CD14-positive monocyte (primary cell): Measurements from ENCODE around the gene DOCK8. TPM values are rescaled to one million over a fixed set of nuclear protein-coding genes. Genes with fewer than 3 reads are reported as not detected.

Experiments
- DNase-seq, 3 donors: peaks; one replicate each; pipeline ENCODE4 v3.0.0-alpha.2; 2011 to 2022
- H2AFZ ChIP-seq: 2 replicates; pipeline ENCODE4 v1.6.0; 2012; ENCODE audit warnings: mild to moderate bottlenecking, low read depth, low read length, inconsistent platforms; ENCODE audit not compliant: insufficient read depth, poor library complexity, severe bottlenecking
- H3K27ac ChIP-seq, 2 donors: 1 replicate in 1 of 2; 2 replicates in 1 of 2; pipeline ENCODE4 v1.5.1; 2012 to 2013; ENCODE audit warnings: low read length in 2 of 2, control low read depth in 1 of 2, inconsistent platforms in 1 of 2, low read depth in 1 of 2, mild to moderate bottlenecking in 1 of 2
- H3K27me3 ChIP-seq, 2 donors: one replicate each; pipeline versions ENCODE4 v1.6.0 to v1.6.1; 2011 to 2013; ENCODE audit warnings: low read length in 2 of 2; ENCODE audit not compliant: control insufficient read depth in 2 of 2, insufficient read depth in 2 of 2
- H3K36me3 ChIP-seq, 2 donors: replicated peaks in 1 of 2; 1 replicate in 1 of 2; 2 replicates in 1 of 2; pipeline versions ENCODE4 v1.5.1 to v1.6.1; 2012 to 2013; ENCODE audit warnings: low read length in 2 of 2, control low read depth in 1 of 2, inconsistent platforms in 1 of 2, mild to moderate bottlenecking in 1 of 2; ENCODE audit not compliant: insufficient read depth in 2 of 2, control insufficient read depth in 1 of 2
- H3K4me1 ChIP-seq, 2 donors: 1 replicate in 1 of 2; 2 replicates in 1 of 2; pipeline versions ENCODE4 v1.5.1 to v1.6.1; 2012 to 2013; ENCODE audit warnings: low read length in 2 of 2, control low read depth in 1 of 2, inconsistent platforms in 1 of 2, mild to moderate bottlenecking in 1 of 2, moderate library complexity in 1 of 2; ENCODE audit not compliant: insufficient read depth in 2 of 2, control insufficient read depth in 1 of 2
- H3K4me2 ChIP-seq: replicated peaks from 2 replicates; pipeline ENCODE3; 2012; ENCODE audit warnings: low read length, moderate library complexity, mild to moderate bottlenecking; ENCODE audit not compliant: poor library complexity, severe bottlenecking; ENCODE audit errors: extremely low read depth
- H3K4me3 ChIP-seq, 3 experiments: fragments of 200-600 bp in 1 of 3; sonication (generic) in 1 of 3; replicated peaks in 1 of 3; 1 replicate in 2 of 3; 2 replicates in 1 of 3; pipeline ENCODE4 v1.5.1; 2011 to 2013; ENCODE audit warnings: low read length in 3 of 3, mild to moderate bottlenecking in 3 of 3, control low read depth in 2 of 3, low read depth in 2 of 3, inconsistent platforms in 1 of 3, moderate library complexity in 1 of 3
- H3K79me2 ChIP-seq: 2 replicates; pipeline ENCODE4 v1.6.0; 2012; ENCODE audit warnings: mild to moderate bottlenecking, control low read depth, inconsistent platforms, low read length, moderate library complexity; ENCODE audit not compliant: insufficient read depth
- H3K9ac ChIP-seq: 2 replicates; pipeline ENCODE4 v1.6.0; 2017; ENCODE audit warnings: low read length, mild to moderate bottlenecking; ENCODE audit not compliant: insufficient read depth, poor library complexity, severe bottlenecking
- H3K9me3 ChIP-seq, 2 donors: replicated peaks in 1 of 2; 1 replicate in 1 of 2; 2 replicates in 1 of 2; pipeline versions ENCODE4 v1.5.1 to v1.6.1; 2012 to 2013; ENCODE audit warnings: low read length in 2 of 2, control low read depth in 1 of 2; ENCODE audit not compliant: control insufficient read depth in 1 of 2, insufficient read depth in 1 of 2
- H4K20me1 ChIP-seq: 2 replicates; pipeline ENCODE4 v1.6.0; 2012; ENCODE audit warnings: mild to moderate bottlenecking, low read length, control low read depth, moderate library complexity; ENCODE audit not compliant: insufficient read depth
- H3K27ac Mint-ChIP-seq, 7 donors: one replicate each; pipeline ENCODE4 v1.8.0; 2020; ENCODE audit warnings: mild to moderate bottlenecking in 7 of 7, mixed read lengths in 7 of 7, moderate library complexity in 6 of 7, inconsistent platforms in 2 of 7
- H3K27me3 Mint-ChIP-seq, 3 donors: one replicate each; pipeline ENCODE4 v1.8.0; 2021 to 2022; ENCODE audit warnings: low read depth in 3 of 3, mild to moderate bottlenecking in 3 of 3, mixed read lengths in 3 of 3, moderate library complexity in 3 of 3, inconsistent platforms in 1 of 3
- H3K36me3 Mint-ChIP-seq, 2 donors: one replicate each; pipeline ENCODE4 v1.8.0; 2020; ENCODE audit warnings: mixed read lengths in 2 of 2, inconsistent platforms in 1 of 2, mild to moderate bottlenecking in 1 of 2
- H3K4me1 Mint-ChIP-seq: one replicate; pipeline ENCODE4 v1.8.0; 2020; ENCODE audit warnings: mild to moderate bottlenecking, mixed read lengths
- H3K4me3 Mint-ChIP-seq, 2 donors: one replicate each; pipeline ENCODE4 v1.8.0; 2020; ENCODE audit warnings: mild to moderate bottlenecking in 2 of 2, mixed read lengths in 2 of 2, moderate library complexity in 1 of 2
- H3K9me3 Mint-ChIP-seq, 7 donors: one replicate each; pipeline ENCODE4 v1.8.0; 2020 to 2022; ENCODE audit warnings: mixed read lengths in 7 of 7, mild to moderate bottlenecking in 6 of 7, moderate library complexity in 6 of 7, inconsistent platforms in 2 of 7
- CTCF ChIP-seq: fragments of 200-600 bp; IDR thresholded peaks from one replicate; pipeline ENCODE4 v1.8.0; 2022; ENCODE audit warnings: antibody characterized with exemption, mild to moderate bottlenecking
- WGBS: methylation state at CpG from one replicate; pipeline ENCODE4 v1.1.5; 2013; ENCODE audit warnings: missing lambda C conversion rate; ENCODE audit not compliant: insufficient coverage; 5-methylcytosine and 5-hydroxymethylcytosine counted together
- intact Hi-C, 2 donors: fragments of 100-400 bp; cut with micrococcal nuclease; formaldehyde crosslinking; loops; one replicate each; pipeline versions ENCODE4 v1.15.0 to v1.15.1; 2023
- polyA plus RNA-seq, 3 donors: library from polyadenylated mRNA; depleted of rRNA in 1 of 3; unstranded in 2 of 3; stranded (reverse) in 1 of 3; fragments of 300-500 nt in 2 of 3; fragments of >200 nt in 1 of 3; fragmentation: Illumina TruSeq in 2 of 3; gene quantifications; 1 replicate in 2 of 3; 2 replicates in 1 of 3; pipeline ENCODE4 v1.2.3, GENCODE V29; 2012 to 2021

DOCK8 gene
- polyA plus RNA-seq, 3 donors = 46.8 to 100 (median 95.4) TPM

GRCh38 chr9:482739-483138, 268.1 kb downstream of the DOCK8 start:
- Mint-ChIP-seq H3K9me3 (peaks cover 0 to 10% (median 3%) of the 10 kb centered on the region in 7 donors), H3K27ac (no peak overlapping the region), H3K4me1 (no peaks in the 10 kb centered on the region), H3K36me3 (no peaks in the 10 kb centered on the region), H3K27me3 (peaks cover 0 to 5% (median 5%) of the 10 kb centered on the region in 3 donors), H3K4me3 (no peak overlapping the region)
- no peaks in the 10 kb centered on the region for H3K79me2 ChIP-seq
- intact Hi-C loops = no loop called here
- H3K4me1 ChIP-seq = no peaks in the 10 kb centered on the region
- no peak for TF ChIP-seq CTCF
- no peaks in the 10 kb centered on the region for H3K36me3 ChIP-seq
- no peak overlapping the region for H3K27ac ChIP-seq
- no peaks in the 10 kb centered on the region for H3K9me3 ChIP-seq
- no peaks in the 10 kb centered on the region for H3K27me3 ChIP-seq
- H2AFZ ChIP-seq = no peak overlapping the region
- 93% methylated on average over 3 of the region's 7 CpGs for WGBS
- no peak for DNase-seq
- no peak overlapping the region for H3K4me3 ChIP-seq
- H3K4me2 ChIP-seq = no peak overlapping the region
- no peak overlapping the region for H3K9ac ChIP-seq
- no peaks in the 10 kb centered on the region for H4K20me1 ChIP-seq

- TF ChIP-seq CTCF = no peak
- Histone ChIP-seq H3K4me1 (no peaks in the 10 kb centered on the region), H4K20me1 (no peaks in the 10 kb centered on the region), H3K4me3 (no peak overlapping the region), H3K9ac (no peak overlapping the region), H3K9me3 (no peaks in the 10 kb centered on the region), H3K27ac (no peak overlapping the region), H2AFZ (no peak overlapping the region), H3K27me3 (no peaks in the 10 kb centered on the region), H3K4me2 (no peak overlapping the region), H3K36me3 (no peaks in the 10 kb centered on the region), H3K79me2 (no peaks in the 10 kb centered on the region)
- 100% methylated on average over 1 of the region's 4 CpGs for WGBS
- H3K27ac Mint-ChIP-seq = no peak overlapping the region
- peaks cover 7% of the 10 kb centered on the region for H3K4me1 Mint-ChIP-seq
- H3K36me3 Mint-ChIP-seq = no peaks in the 10 kb centered on the region
- intact Hi-C loops = no loop called here
- DNase-seq = no peak
- no peak overlapping the region for H3K4me3 Mint-ChIP-seq
- peaks cover 0 to 5% (median 5%) of the 10 kb centered on the region in 3 donors for H3K27me3 Mint-ChIP-seq
- H3K9me3 Mint-ChIP-seq = peaks cover 0 to 10% (median 3%) of the 10 kb centered on the region in 7 donors
Observed at GRCh38 chr9:486156-486555, 271.5 kb downstream of the DOCK8 start.
